HepG2 (cell line): ENCODE results near the gene SHC1.

Experiments used
- CBX5 ChIP-seq: sonication (generic); formaldehyde crosslinking; IDR thresholded peaks from 2 replicates; pipeline ENCODE4 v1.4.0; 2020; ENCODE audit warnings: missing genetic modification reagents, borderline replicate concordance
- CTCF ChIP-seq: sonication (generic); formaldehyde crosslinking; IDR thresholded peaks from 2 replicates; pipeline ENCODE4 v1.5.0; 2020; ENCODE audit warnings: mild to moderate bottlenecking, missing genetic modification reagents, moderate library complexity
- FOXP4 ChIP-seq: sonication (generic); formaldehyde crosslinking; IDR thresholded peaks from 2 replicates; pipeline ENCODE4 v1.4.0; 2020; ENCODE audit warnings: missing genetic modification reagents
- SMC3 ChIP-seq: IDR thresholded peaks from 2 replicates; pipeline ENCODE4 v1.6.1; 2011; ENCODE audit warnings: low read length, improper control_type of control experiment
- TGIF2 ChIP-seq: IDR thresholded peaks from 2 replicates; pipeline ENCODE4 v1.6.1; 2016; ENCODE audit warnings: control low read depth, missing compliant biosample characterization
- ZMYM4 ChIP-seq: sonication (generic); formaldehyde crosslinking; IDR thresholded peaks from 2 replicates; pipeline ENCODE4 v1.8.1; 2023; ENCODE audit warnings: mild to moderate bottlenecking, missing genetic modification reagents
- ZNF24 ChIP-seq: fragments of 450-650 bp; IDR thresholded peaks from 2 replicates; pipeline ENCODE4 v1.6.1; 2017; ENCODE audit warnings: antibody characterized with exemption, mild to moderate bottlenecking
- ZNF318 ChIP-seq: sonication (generic); formaldehyde crosslinking; IDR thresholded peaks from 2 replicates; pipeline ENCODE4 v1.4.0; 2020; ENCODE audit warnings: mild to moderate bottlenecking, missing genetic modification reagents

- TF ChIP-seq FOXP4 (CRISPR knock-in tag) (no peak), CTCF (CRISPR knock-in tag) (no peak), ZMYM4 (CRISPR knock-in tag) (no peak), ZNF24 (no peak), ZNF318 (CRISPR knock-in tag) (no peak), TGIF2 (CRISPR knock-in tag) (no peak), CBX5 (CRISPR knock-in tag) (no peak), SMC3 (no peak)
Observed at GRCh38 chr1:154969860-154970452, 591 bp downstream of the SHC1 start.
